Measurements from ENCODE around the gene SSRP1.

The SSRP1 gene

DNA sequence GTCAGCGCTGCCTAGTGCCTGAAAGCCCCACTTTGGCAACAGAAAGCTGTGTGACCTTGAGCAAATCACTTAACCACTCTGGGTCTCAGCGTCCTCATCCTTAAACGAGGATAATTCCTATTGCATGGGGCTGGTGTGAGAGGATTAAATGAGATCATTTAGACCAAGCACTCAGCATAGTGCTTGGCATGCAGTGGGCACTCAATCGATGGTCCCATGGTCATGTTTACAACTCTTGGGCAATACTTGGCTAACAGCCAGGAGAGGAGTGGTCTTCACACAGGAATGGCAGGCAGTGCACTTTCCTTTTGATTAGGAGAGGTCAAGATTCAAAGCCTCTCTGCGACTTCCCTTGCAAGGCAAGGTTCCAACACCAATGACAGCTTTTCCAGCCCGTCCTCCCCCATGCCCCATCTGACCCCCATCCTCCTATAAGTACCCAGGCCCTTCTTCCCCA is 25.0 kb downstream of the SSRP1 start:
- H3K9me2 ChIP-seq (replicated peaks; ENCODE audit: low read depth, low read length): no peaks in the 10 kb centered on the region
- TF ChIP-seq, protein P1, sequence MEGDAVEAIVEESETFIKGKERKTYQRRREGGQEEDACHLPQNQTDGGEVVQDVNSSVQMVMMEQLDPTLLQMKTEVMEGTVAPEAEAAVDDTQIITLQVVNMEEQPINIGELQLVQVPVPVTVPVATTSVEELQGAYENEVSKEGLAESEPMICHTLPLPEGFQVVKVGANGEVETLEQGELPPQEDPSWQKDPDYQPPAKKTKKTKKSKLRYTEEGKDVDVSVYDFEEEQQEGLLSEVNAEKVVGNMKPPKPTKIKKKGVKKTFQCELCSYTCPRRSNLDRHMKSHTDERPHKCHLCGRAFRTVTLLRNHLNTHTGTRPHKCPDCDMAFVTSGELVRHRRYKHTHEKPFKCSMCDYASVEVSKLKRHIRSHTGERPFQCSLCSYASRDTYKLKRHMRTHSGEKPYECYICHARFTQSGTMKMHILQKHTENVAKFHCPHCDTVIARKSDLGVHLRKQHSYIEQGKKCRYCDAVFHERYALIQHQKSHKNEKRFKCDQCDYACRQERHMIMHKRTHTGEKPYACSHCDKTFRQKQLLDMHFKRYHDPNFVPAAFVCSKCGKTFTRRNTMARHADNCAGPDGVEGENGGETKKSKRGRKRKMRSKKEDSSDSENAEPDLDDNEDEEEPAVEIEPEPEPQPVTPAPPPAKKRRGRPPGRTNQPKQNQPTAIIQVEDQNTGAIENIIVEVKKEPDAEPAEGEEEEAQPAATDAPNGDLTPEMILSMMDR (conservative IDR thresholded peaks at IDR 0.05; ENCODE audit: low read length): no peak
- TF ChIP-seq EZH2phosphoT487 (IDR thresholded peaks at IDR 0.05; ENCODE audit: borderline replicate concordance): no peak
- no peaks in the 10 kb centered on the region for H3K9me3 ChIP-seq (ENCODE audit: insufficient read depth, low read depth, low read length)
- no peaks in the 10 kb centered on the region for H3K79me2 ChIP-seq (ENCODE audit: insufficient read depth, low read length)
- H4K20me1 ChIP-seq (ENCODE audit: insufficient read depth, low read length, poor library complexity, severe bottlenecking): no peaks in the 10 kb centered on the region
- peaks cover 21% of the 10 kb centered on the region for H3K4me1 ChIP-seq (ENCODE audit: insufficient read depth, low read length, poor library complexity, severe bottlenecking)
- H2AFZ ChIP-seq (ENCODE audit: low read length): no peak overlapping the region
- peak overlapping the region; percentile 96 for H3K4me2 ChIP-seq (ENCODE audit: low read depth, low read length, poor library complexity, severe bottlenecking)
- no peaks in the 10 kb centered on the region for H3K27me3 ChIP-seq (ENCODE audit: insufficient read depth, low read length, poor library complexity, severe bottlenecking)
- H3F3A ChIP-seq (ENCODE audit: low read depth): no peaks in the 10 kb centered on the region
- H3K4me3 ChIP-seq (ENCODE audit: low read length, poor library complexity, severe bottlenecking): peak overlapping the region; percentile 75
- H3K36me3 ChIP-seq (ENCODE audit: insufficient read depth, low read length): no peaks in the 10 kb centered on the region
- peak overlapping the region; percentile 70 for H3K9ac ChIP-seq (ENCODE audit: low read depth, low read length, poor library complexity, severe bottlenecking)

DNA sequence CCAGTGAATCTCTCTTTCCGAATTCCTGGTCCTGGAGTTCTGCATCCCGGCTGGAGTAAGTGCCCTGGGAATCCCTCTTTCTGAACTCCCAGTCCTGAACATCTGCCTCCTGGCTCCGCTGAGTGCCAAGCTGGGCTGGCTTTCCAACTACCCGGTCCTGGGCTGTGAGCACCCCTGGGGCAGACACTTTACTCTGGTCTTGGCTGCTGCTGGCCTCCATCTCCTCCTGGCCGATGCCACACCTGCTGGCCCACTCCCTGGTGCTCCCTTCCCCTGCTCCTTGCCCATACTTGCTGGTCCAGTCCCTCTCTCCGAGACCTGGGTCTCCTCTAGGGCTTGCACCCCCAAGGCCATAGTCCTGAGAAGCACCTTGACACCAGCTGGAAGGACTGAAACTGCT is 25.6 kb downstream of the SSRP1 start:
- Histone ChIP-seq H3K9me3 (ENCODE audit: insufficient read depth, low read depth, low read length) (no peaks in the 10 kb centered on the region), H3K9me2 (replicated peaks; ENCODE audit: low read depth, low read length) (no peaks in the 10 kb centered on the region), H3K36me3 (ENCODE audit: insufficient read depth, low read length) (no peaks in the 10 kb centered on the region), H3K79me2 (ENCODE audit: insufficient read depth, low read length) (no peaks in the 10 kb centered on the region), H3K27me3 (ENCODE audit: insufficient read depth, low read length, poor library complexity, severe bottlenecking) (no peaks in the 10 kb centered on the region), H3K9ac (ENCODE audit: low read depth, low read length, poor library complexity, severe bottlenecking) (no peak overlapping the region), H3K4me1 (ENCODE audit: insufficient read depth, low read length, poor library complexity, severe bottlenecking) (peaks cover 16% of the 10 kb centered on the region), H2AFZ (ENCODE audit: low read length) (no peak overlapping the region), H4K20me1 (ENCODE audit: insufficient read depth, low read length, poor library complexity, severe bottlenecking) (no peaks in the 10 kb centered on the region), H3F3A (ENCODE audit: low read depth) (no peaks in the 10 kb centered on the region), H3K4me2 (ENCODE audit: low read depth, low read length, poor library complexity, severe bottlenecking) (no peak overlapping the region), H3K4me3 (ENCODE audit: low read length, poor library complexity, severe bottlenecking) (no peak overlapping the region)
- no peak for TF ChIP-seq EZH2phosphoT487 (IDR thresholded peaks at IDR 0.05; ENCODE audit: borderline replicate concordance)
- TF ChIP-seq, protein P1 (conservative IDR thresholded peaks at IDR 0.05; ENCODE audit: low read length): no peak

DNA sequence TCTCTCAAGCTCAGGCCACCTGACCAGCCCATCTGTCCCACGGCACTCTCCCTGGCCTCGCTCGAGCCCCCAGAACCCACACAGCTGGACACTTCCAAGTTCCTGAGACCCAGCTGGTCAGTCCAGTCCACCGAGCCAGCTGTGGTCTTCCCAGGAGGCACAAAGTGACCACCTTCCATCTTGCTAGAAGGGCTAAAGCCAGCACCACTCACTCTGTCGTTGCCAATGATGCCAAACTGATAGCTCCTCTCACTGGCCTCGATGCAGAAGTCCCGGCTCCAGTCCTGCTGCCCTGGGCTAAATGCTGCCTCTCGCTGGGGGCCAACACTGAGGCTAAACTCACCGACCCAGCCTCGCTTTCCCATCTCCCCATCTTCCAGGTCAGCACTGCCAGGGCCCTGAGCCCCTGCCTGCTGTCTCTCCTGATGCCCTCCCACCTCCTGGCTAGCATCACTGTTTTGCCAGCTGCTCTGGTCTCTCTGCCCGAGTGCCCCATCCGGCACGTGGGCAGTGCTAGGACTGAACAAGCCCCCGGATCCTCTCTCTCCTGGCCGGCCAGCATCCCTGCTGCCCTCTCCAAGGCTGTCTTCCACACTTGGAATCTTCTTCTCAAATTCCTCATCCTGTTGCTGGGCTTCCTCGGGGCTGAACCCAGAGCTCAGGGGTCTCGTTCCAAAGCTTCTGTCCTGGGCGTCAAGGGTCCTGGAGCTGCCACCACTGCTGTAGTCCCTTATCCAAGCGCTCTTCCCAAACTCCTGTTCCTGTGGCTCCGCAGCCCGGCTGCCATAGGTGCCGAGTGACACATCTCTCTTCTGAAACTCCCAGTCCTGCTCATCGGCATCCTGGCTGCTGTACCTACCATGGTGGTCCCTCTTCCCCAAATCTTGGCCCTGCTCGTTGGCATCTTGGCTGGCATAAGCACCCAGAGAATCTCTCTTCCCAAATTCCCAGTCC is 26.3 kb downstream of the SSRP1 start:
- H3K79me2 ChIP-seq (ENCODE audit: insufficient read depth, low read length): no peaks in the 10 kb centered on the region
- no peaks in the 10 kb centered on the region for H3K27me3 ChIP-seq (ENCODE audit: insufficient read depth, low read length, poor library complexity, severe bottlenecking)
- H3K4me1 ChIP-seq (ENCODE audit: insufficient read depth, low read length, poor library complexity, severe bottlenecking): peaks cover 12% of the 10 kb centered on the region
- no peaks in the 10 kb centered on the region for H3F3A ChIP-seq (ENCODE audit: low read depth)
- no peak overlapping the region for H3K4me3 ChIP-seq (ENCODE audit: low read length, poor library complexity, severe bottlenecking)
- no peaks in the 10 kb centered on the region for H3K36me3 ChIP-seq (ENCODE audit: insufficient read depth, low read length)
- no peak overlapping the region for H2AFZ ChIP-seq (ENCODE audit: low read length)
- H3K9me2 ChIP-seq (replicated peaks; ENCODE audit: low read depth, low read length): no peaks in the 10 kb centered on the region
- TF ChIP-seq, protein P1 (conservative IDR thresholded peaks at IDR 0.05; ENCODE audit: low read length): no peak
- no peak for TF ChIP-seq EZH2phosphoT487 (IDR thresholded peaks at IDR 0.05; ENCODE audit: borderline replicate concordance)
- H3K9me3 ChIP-seq (ENCODE audit: insufficient read depth, low read depth, low read length): no peaks in the 10 kb centered on the region
- no peak overlapping the region for H3K9ac ChIP-seq (ENCODE audit: low read depth, low read length, poor library complexity, severe bottlenecking)
- H3K4me2 ChIP-seq (ENCODE audit: low read depth, low read length, poor library complexity, severe bottlenecking): no peak overlapping the region
- H4K20me1 ChIP-seq (ENCODE audit: insufficient read depth, low read length, poor library complexity, severe bottlenecking): no peaks in the 10 kb centered on the region

All from Loucy (cell line).